Activated naive CD8-positive, alpha-beta T cell treated with anti-CD3 and anti-CD28 coated beads for 36 hours (primary cell): ENCODE data around the gene MAFG. TPM values are rescaled to one million over a fixed set of nuclear protein-coding genes. Genes with fewer than 3 reads are reported as not detected.
"Not testable (repeated sequence)": the region's sequence is repeated elsewhere in the genome, so short reads cannot be mapped to it uniquely, and the experiment has no call there.

Source experiments
- DNase-seq: peaks from one replicate; pipeline ENCODE4 v3.0.0; 2021
- H3K27ac Mint-ChIP-seq: one replicate; pipeline ENCODE4 v1.8.0; 2022; ENCODE audit warnings: mild to moderate bottlenecking, moderate library complexity, mixed read lengths
- H3K27me3 Mint-ChIP-seq: one replicate; pipeline ENCODE4 v1.8.0; 2022; ENCODE audit warnings: mild to moderate bottlenecking, mixed read lengths
- H3K36me3 Mint-ChIP-seq: one replicate; pipeline ENCODE4 v1.8.0; 2021; ENCODE audit warnings: mild to moderate bottlenecking, mixed read lengths
- H3K4me1 Mint-ChIP-seq: one replicate; pipeline ENCODE4 v1.8.0; 2021; ENCODE audit warnings: mixed read lengths
- H3K4me3 Mint-ChIP-seq: one replicate; pipeline ENCODE4 v1.8.0; 2022; ENCODE audit warnings: mild to moderate bottlenecking, moderate library complexity, mixed read lengths
- H3K9me3 Mint-ChIP-seq: one replicate; pipeline ENCODE4 v1.8.0; 2022; ENCODE audit warnings: mixed read lengths
- total RNA-seq, 2 experiments: library from RNA; stranded (reverse); gene quantifications; one replicate each; pipeline ENCODE4 v1.2.3, GENCODE V29; 2021

MAFG gene
- total RNA-seq, 2 experiments from 2014 or later, result 18.4 to 19.2 TPM

- Mint-ChIP-seq H3K36me3 (peaks cover 7% of the 10 kb centered on the region), H3K27me3 (no peaks in the 10 kb centered on the region), H3K4me1 (peaks cover 16% of the 10 kb centered on the region), H3K4me3 (no peak overlapping the region), H3K9me3 (no peaks in the 10 kb centered on the region), H3K27ac (peak overlapping the region; percentile 8)
- DNase-seq, result no peak
These were observed 4.0 kb downstream of the MAFG start for GRCh38 chr17:81923302-81924260.

- no peak for DNase-seq
- H3K9me3 Mint-ChIP-seq, result no peaks in the 10 kb centered on the region
- H3K27me3 Mint-ChIP-seq, result no peaks in the 10 kb centered on the region
- H3K27ac Mint-ChIP-seq, result no peak overlapping the region
- no peak overlapping the region for H3K4me3 Mint-ChIP-seq
- H3K4me1 Mint-ChIP-seq, result peaks cover 18% of the 10 kb centered on the region
- peaks cover 7% of the 10 kb centered on the region for H3K36me3 Mint-ChIP-seq
These were observed 4.8 kb downstream of the MAFG start for GRCh38 chr17:81922566-81923301.

- H3K27me3 Mint-ChIP-seq, result no peaks in the 10 kb centered on the region
- H3K4me1 Mint-ChIP-seq, result peaks cover 20% of the 10 kb centered on the region
- no peak overlapping the region for H3K4me3 Mint-ChIP-seq
- DNase-seq, result no peak
- no peak overlapping the region for H3K27ac Mint-ChIP-seq
- H3K36me3 Mint-ChIP-seq, result peaks cover 7% of the 10 kb centered on the region
- H3K9me3 Mint-ChIP-seq, result no peaks in the 10 kb centered on the region
These were observed 5.5 kb downstream of the MAFG start for GRCh38 chr17:81921996-81922565.

- H3K4me1 Mint-ChIP-seq, result peaks cover 23% of the 10 kb centered on the region
- H3K36me3 Mint-ChIP-seq, result peaks cover 10% of the 10 kb centered on the region
- H3K9me3 Mint-ChIP-seq, result no peaks in the 10 kb centered on the region
- H3K27me3 Mint-ChIP-seq, result no peaks in the 10 kb centered on the region
- H3K4me3 Mint-ChIP-seq, result no peak overlapping the region
- no peak overlapping the region for H3K27ac Mint-ChIP-seq
- DNase-seq, result no peak
These were observed 6.0 kb downstream of the MAFG start for GRCh38 chr17:81921537-81921862.

- no peaks in the 10 kb centered on the region for H3K27me3 Mint-ChIP-seq
- no peaks in the 10 kb centered on the region for H3K9me3 Mint-ChIP-seq
- peak overlapping the region; percentile 4 for H3K27ac Mint-ChIP-seq
- H3K4me3 Mint-ChIP-seq, result no peak overlapping the region
- DNase-seq, result no peak
- peaks cover 20% of the 10 kb centered on the region for H3K4me1 Mint-ChIP-seq
- H3K36me3 Mint-ChIP-seq, result peaks cover 10% of the 10 kb centered on the region
These were observed 6.7 kb downstream of the MAFG start for GRCh38 chr17:81920612-81921536.

- DNase-seq, result no peak
- H3K27ac Mint-ChIP-seq, result peak overlapping the region; percentile 42
- H3K4me1 Mint-ChIP-seq, result peaks cover 18% of the 10 kb centered on the region
- H3K36me3 Mint-ChIP-seq, result peaks cover 10% of the 10 kb centered on the region
- no peak overlapping the region for H3K4me3 Mint-ChIP-seq
- no peaks in the 10 kb centered on the region for H3K27me3 Mint-ChIP-seq
- no peaks in the 10 kb centered on the region for H3K9me3 Mint-ChIP-seq
These were observed 8.5 kb downstream of the MAFG start for GRCh38 chr17:81918832-81919545.

- not testable (repeated sequence) for H3K9me3 Mint-ChIP-seq, DNase-seq, H3K27me3 Mint-ChIP-seq
- Mint-ChIP-seq H3K36me3 (peaks cover 12% of the 10 kb centered on the region), H3K4me3 (peak overlapping the region; percentile 88), H3K4me1 (peaks cover 18% of the 10 kb centered on the region), H3K27ac (peak overlapping the region; percentile 45)
These were observed 9.2 kb downstream of the MAFG start for GRCh38 chr17:81918333-81918669.

GRCh38 chr17:81917565-81918332, 9.8 kb downstream of the MAFG start, which contains the start of gene SIRT7:
TSS of gene SIRT7 (minus strand) at chr17:81918176. CDS start at chr17:81918131, 45 bp downstream.
- Mint-ChIP-seq H3K36me3 (peaks cover 15% of the 10 kb centered on the region), H3K4me3 (peak within 1 kb of the TSS; percentile 88), H3K4me1 (peaks cover 18% of the 10 kb centered on the region), H3K27me3 (no peaks in the 10 kb centered on the region), H3K9me3 (no peaks in the 10 kb centered on the region), H3K27ac (peak within 1 kb of the TSS; percentile 75)
- DNase-seq, result peak; percentile 82

- Mint-ChIP-seq H3K9me3 (no peaks in the 10 kb centered on the region), H3K4me3 (peak overlapping the region; percentile 82), H3K27me3 (no peaks in the 10 kb centered on the region), H3K27ac (no peak overlapping the region), H3K36me3 (peaks cover 13% of the 10 kb centered on the region), H3K4me1 (peaks cover 18% of the 10 kb centered on the region)
- no peak for DNase-seq
These were observed 11.1 kb downstream of the MAFG start for GRCh38 chr17:81916234-81917001.

GRCh38 chr17:81915331-81915730, 12.2 kb downstream of the MAFG start:
- no peak overlapping the region for H3K27ac Mint-ChIP-seq
- H3K36me3 Mint-ChIP-seq, result peaks cover 8% of the 10 kb centered on the region
- no peaks in the 10 kb centered on the region for H3K9me3 Mint-ChIP-seq
- H3K4me3 Mint-ChIP-seq, result no peak overlapping the region
- no peak for DNase-seq
- H3K27me3 Mint-ChIP-seq, result no peaks in the 10 kb centered on the region
- H3K4me1 Mint-ChIP-seq, result peaks cover 21% of the 10 kb centered on the region

- peaks cover 8% of the 10 kb centered on the region for H3K36me3 Mint-ChIP-seq
These were observed 13.3 kb downstream of the MAFG start for GRCh38 chr17:81914103-81914850.

GRCh38 chr17:81913394-81914102, 14.0 kb downstream of the MAFG start:
- Mint-ChIP-seq H3K4me1 (peaks cover 16% of the 10 kb centered on the region), H3K36me3 (peaks cover 8% of the 10 kb centered on the region), H3K27me3 (no peaks in the 10 kb centered on the region)

More at GRCh38 chr17:81914103-81914850, 13.3 kb downstream of the MAFG start:
- no peak for DNase-seq
- peaks cover 21% of the 10 kb centered on the region for H3K4me1 Mint-ChIP-seq
- no peak overlapping the region for H3K27ac Mint-ChIP-seq
- no peak overlapping the region for H3K4me3 Mint-ChIP-seq
- H3K9me3 Mint-ChIP-seq, result no peaks in the 10 kb centered on the region
- no peaks in the 10 kb centered on the region for H3K27me3 Mint-ChIP-seq

More at GRCh38 chr17:81913394-81914102, 14.0 kb downstream of the MAFG start:
- no peak overlapping the region for H3K4me3 Mint-ChIP-seq
- H3K27ac Mint-ChIP-seq, result no peak overlapping the region
- H3K9me3 Mint-ChIP-seq, result no peaks in the 10 kb centered on the region
- no peak for DNase-seq
